ENCODE measurements around the gene RAPGEF2. TPM values are rescaled to one million over a fixed set of nuclear protein-coding genes. Genes with fewer than 3 reads are reported as not detected.

The RAPGEF2 gene
- total and polyA plus RNA-seq, 10 of the 15 experiments (the other 5 are each of a cell fraction or from before 2014, with no cell fraction given): 0.31 to 24.0 (median 2.9) TPM

GRCh38 chr4:159110961-159111360, 8.1 kb downstream of the RAPGEF2 start:
- Histone ChIP-seq H3K79me2 (ENCODE audit: control insufficient read depth, insufficient read depth, low read length) (peaks cover 75% of the 10 kb centered on the region), H3K4me2 (ENCODE audit: control insufficient read depth, insufficient read depth) (peak overlapping the region; percentile 19; the same call in 1 of the 2 replicates), H3K9me3 (replicated peaks; ENCODE audit: control insufficient read depth, insufficient read depth, low read length) (peaks cover 8% of the 10 kb centered on the region), H3K9ac (ENCODE audit: control insufficient read depth, insufficient read depth, low read length) (no peak overlapping the region), H3K4me3 (no peak overlapping the region), H2AFZ (ENCODE audit: control insufficient read depth, low read depth, low read length) (no peak overlapping the region), H3K27ac (ENCODE audit: control insufficient read depth, insufficient read depth) (no peak overlapping the region), H4K20me1 (ENCODE audit: control insufficient read depth, insufficient read depth) (no peaks in the 10 kb centered on the region; the same call in 1 of the 2 replicates), H3K27me3 (replicated peaks in 1 of 2; ENCODE audit: control insufficient read depth in 2 of 2, insufficient read depth in 2 of 2, low read length in 1 of 2) (no peaks in the 10 kb centered on the region), H3K36me3 (ENCODE audit: control insufficient read depth in 2 of 2, insufficient read depth in 2 of 2, low read length in 1 of 2) (peaks cover 0 to 2% of the 10 kb centered on the region in 2 experiments; a peak in 1 of 4 replicates), H3K4me1 (ENCODE audit: control insufficient read depth, insufficient read depth, low read length) (no peaks in the 10 kb centered on the region)
- BruUV-seq (replicated peaks): no TSS peak
- no peak for ATAC-seq
- no peak for DNase-seq (ENCODE audit: low read depth, low spot score)
- ChIA-PET CTCF (interaction anchor here (0.7 kb wide), 1 partner anchor 14 kb away, joined by 3 read pairs; no protein-coding TSS in a partner anchor), RAD21 (ENCODE audit: unreplicated experiment) (interaction anchor here (0.7 kb wide), 1 partner anchor 12 kb away, joined by 3 read pairs; no protein-coding TSS in a partner anchor), SMC1A (ENCODE audit: uncharacterized antibody, unreplicated experiment) (interaction anchor here (0.6 to 1.1 kb wide), 3 partner anchors 14 to 396 kb away, joined by 3 to 4 read pairs (median 3); no protein-coding TSS in a partner anchor), POLR2A (interaction anchor here (0.6 kb wide), 1 partner anchor 60 kb away, joined by 6 read pairs; no protein-coding TSS in a partner anchor)
- intact Hi-C loops (cut with micrococcal nuclease; ENCODE audit: unreplicated experiment): no loop called here
- in situ Hi-C loops (cut with MboI): no loop called here
- no peak for TF ChIP-seq MAX (IDR thresholded peaks at IDR 0.05; ENCODE audit: low read depth, low read length)
- TF ChIP-seq, protein P1, sequence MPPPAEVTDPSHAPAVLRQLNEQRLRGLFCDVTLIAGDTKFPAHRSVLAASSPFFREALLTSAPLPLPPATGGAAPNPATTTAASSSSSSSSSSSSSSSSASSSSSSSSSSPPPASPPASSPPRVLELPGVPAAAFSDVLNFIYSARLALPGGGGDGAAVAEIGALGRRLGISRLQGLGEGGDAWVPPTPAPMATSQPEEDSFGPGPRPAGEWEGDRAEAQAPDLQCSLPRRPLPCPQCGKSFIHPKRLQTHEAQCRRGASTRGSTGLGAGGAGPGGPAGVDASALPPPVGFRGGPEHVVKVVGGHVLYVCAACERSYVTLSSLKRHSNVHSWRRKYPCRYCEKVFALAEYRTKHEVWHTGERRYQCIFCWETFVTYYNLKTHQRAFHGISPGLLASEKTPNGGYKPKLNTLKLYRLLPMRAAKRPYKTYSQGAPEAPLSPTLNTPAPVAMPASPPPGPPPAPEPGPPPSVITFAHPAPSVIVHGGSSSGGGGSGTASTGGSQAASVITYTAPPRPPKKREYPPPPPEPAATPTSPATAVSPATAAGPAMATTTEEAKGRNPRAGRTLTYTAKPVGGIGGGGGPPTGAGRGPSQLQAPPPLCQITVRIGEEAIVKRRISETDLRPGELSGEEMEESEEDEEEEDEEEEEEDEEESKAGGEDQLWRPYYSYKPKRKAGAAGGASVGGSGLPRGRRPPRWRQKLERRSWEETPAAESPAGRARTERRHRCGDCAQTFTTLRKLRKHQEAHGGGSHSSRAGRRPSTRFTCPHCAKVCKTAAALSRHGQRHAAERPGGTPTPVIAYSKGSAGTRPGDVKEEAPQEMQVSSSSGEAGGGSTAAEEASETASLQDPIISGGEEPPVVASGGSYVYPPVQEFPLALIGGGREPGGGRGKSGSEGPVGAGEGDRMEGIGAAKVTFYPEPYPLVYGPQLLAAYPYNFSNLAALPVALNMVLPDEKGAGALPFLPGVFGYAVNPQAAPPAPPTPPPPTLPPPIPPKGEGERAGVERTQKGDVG (CRISPR knock-in tag; IDR thresholded peaks at IDR 0.05): no peak
- no peak for TF ChIP-seq POLR2A (IDR thresholded peaks at IDR 0.05; ENCODE audit: low read depth, low read length)
- TF ChIP-seq ZNF592 (IDR thresholded peaks at IDR 0.05): no peak
- FAIRE-seq: no peak
- WGBS (ENCODE audit: insufficient coverage, insufficient replicate concordance, low lambda C conversion rate, missing lambda C conversion rate): 75% methylated on average over 5 of the region's 5 CpGs
